ENCODE measurements around the gene ADAMTSL1. TPM values are rescaled to one million over a fixed set of nuclear protein-coding genes. Genes with fewer than 3 reads are reported as not detected.

ADAMTSL1 gene
- total RNA-seq, 1 experiment from 2014 or later, result not detected

DNA sequence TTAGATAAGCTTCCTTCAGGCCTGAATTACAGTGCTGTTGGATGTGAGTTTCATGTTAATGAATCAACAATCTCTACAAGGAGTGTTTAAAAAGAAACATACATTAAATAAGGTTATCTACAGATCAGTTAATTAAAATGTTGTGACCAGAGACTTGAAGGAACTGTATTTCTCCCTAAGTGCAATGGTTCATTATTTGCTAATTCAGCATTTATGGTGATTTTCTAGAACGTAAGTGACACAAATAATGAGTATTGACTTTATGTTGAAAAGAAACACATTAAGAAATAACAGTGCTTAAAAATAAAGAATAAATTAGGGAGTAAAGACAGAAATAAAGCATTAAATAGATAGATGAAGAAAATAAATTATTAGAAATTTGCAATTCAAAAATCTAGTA is 74.5 kb downstream of the ADAMTSL1 start:
- in situ Hi-C loops (cut with HindIII; ENCODE audit: low pct_unique_long_range_greater_than_20kb, low sequenced_read_pairs) (no loop called here), intact Hi-C loops (cut with micrococcal nuclease; ENCODE audit: unreplicated experiment) (no loop called here)
- ChIA-PET CTCF (no interaction called here), POLR2A (interaction anchor here (0.6 kb wide), 1 partner anchor 148 kb away, joined by 3 read pairs; no protein-coding TSS in a partner anchor)
- Histone ChIP-seq H3K27me3 (ENCODE audit: control insufficient read depth, insufficient read depth, low read length) (no peaks in the 10 kb centered on the region), H3K4me1 (ENCODE audit: control insufficient read depth, insufficient read depth, low read length) (no peaks in the 10 kb centered on the region), H3K9me3 (ENCODE audit: control insufficient read depth, insufficient read depth, low read depth, low read length) (no peaks in the 10 kb centered on the region), H3K4me3 (ENCODE audit: low read depth in 2 of 2, low read length in 2 of 2) (no peak overlapping the region), H3K27ac (ENCODE audit: low read length) (no peak overlapping the region), H3K36me3 (ENCODE audit: control insufficient read depth, insufficient read depth, low read length) (no peaks in the 10 kb centered on the region)
- no peak for ATAC-seq
- TF ChIP-seq, protein P1, sequence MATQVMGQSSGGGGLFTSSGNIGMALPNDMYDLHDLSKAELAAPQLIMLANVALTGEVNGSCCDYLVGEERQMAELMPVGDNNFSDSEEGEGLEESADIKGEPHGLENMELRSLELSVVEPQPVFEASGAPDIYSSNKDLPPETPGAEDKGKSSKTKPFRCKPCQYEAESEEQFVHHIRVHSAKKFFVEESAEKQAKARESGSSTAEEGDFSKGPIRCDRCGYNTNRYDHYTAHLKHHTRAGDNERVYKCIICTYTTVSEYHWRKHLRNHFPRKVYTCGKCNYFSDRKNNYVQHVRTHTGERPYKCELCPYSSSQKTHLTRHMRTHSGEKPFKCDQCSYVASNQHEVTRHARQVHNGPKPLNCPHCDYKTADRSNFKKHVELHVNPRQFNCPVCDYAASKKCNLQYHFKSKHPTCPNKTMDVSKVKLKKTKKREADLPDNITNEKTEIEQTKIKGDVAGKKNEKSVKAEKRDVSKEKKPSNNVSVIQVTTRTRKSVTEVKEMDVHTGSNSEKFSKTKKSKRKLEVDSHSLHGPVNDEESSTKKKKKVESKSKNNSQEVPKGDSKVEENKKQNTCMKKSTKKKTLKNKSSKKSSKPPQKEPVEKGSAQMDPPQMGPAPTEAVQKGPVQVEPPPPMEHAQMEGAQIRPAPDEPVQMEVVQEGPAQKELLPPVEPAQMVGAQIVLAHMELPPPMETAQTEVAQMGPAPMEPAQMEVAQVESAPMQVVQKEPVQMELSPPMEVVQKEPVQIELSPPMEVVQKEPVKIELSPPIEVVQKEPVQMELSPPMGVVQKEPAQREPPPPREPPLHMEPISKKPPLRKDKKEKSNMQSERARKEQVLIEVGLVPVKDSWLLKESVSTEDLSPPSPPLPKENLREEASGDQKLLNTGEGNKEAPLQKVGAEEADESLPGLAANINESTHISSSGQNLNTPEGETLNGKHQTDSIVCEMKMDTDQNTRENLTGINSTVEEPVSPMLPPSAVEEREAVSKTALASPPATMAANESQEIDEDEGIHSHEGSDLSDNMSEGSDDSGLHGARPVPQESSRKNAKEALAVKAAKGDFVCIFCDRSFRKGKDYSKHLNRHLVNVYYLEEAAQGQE (IDR thresholded peaks at IDR 0.05; ENCODE audit: insufficient read depth in 1 of 2, low read depth in 2 of 2, low read length in 1 of 2), result no peak
- no peak for TF ChIP-seq SIN3A (IDR thresholded peaks at IDR 0.05; ENCODE audit: borderline replicate concordance, insufficient read depth, low read depth, low read length)
- TF ChIP-seq TCF7L2 (IDR thresholded peaks at IDR 0.05; ENCODE audit: low read depth, low read length), result no peak
- TF ChIP-seq, protein P2, sequence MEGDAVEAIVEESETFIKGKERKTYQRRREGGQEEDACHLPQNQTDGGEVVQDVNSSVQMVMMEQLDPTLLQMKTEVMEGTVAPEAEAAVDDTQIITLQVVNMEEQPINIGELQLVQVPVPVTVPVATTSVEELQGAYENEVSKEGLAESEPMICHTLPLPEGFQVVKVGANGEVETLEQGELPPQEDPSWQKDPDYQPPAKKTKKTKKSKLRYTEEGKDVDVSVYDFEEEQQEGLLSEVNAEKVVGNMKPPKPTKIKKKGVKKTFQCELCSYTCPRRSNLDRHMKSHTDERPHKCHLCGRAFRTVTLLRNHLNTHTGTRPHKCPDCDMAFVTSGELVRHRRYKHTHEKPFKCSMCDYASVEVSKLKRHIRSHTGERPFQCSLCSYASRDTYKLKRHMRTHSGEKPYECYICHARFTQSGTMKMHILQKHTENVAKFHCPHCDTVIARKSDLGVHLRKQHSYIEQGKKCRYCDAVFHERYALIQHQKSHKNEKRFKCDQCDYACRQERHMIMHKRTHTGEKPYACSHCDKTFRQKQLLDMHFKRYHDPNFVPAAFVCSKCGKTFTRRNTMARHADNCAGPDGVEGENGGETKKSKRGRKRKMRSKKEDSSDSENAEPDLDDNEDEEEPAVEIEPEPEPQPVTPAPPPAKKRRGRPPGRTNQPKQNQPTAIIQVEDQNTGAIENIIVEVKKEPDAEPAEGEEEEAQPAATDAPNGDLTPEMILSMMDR (IDR thresholded peaks at IDR 0.05), result no peak
- TF ChIP-seq POLR2AphosphoS5 (IDR thresholded peaks at IDR 0.05; ENCODE audit: low read depth, low read length), result no peak
- DNase-seq (ENCODE audit: low read depth, low spot score), result no peak
- no TSS peak for BruUV-seq (replicated peaks)

DNA sequence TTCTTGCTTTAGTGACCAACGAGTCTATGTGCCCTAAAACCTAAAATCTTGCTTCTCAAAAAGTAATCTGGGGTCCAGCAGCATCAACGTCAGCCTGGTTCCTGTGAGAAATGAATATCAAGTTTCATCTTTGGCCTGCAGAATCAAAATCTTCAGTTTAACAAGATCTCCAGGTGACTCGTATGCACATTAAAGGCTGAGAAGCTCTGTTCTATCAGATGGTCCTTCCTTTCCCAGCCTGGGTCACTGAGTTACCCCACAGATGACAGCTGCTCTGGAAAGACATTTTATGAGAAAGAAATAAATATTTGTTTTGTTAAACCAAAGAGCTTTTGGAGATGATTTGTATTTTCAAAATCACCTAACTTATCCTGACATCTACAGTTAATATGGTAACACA is 75.8 kb downstream of the ADAMTSL1 start:
- TF ChIP-seq POLR2AphosphoS5 (IDR thresholded peaks at IDR 0.05; ENCODE audit: low read depth, low read length) (no peak), TCF7L2 (IDR thresholded peaks at IDR 0.05; ENCODE audit: low read depth, low read length) (no peak), SIN3A (IDR thresholded peaks at IDR 0.05; ENCODE audit: borderline replicate concordance, insufficient read depth, low read depth, low read length) (no peak)
- TF ChIP-seq, protein P2 (IDR thresholded peaks at IDR 0.05), result no peak
- TF ChIP-seq, protein P1 (IDR thresholded peaks at IDR 0.05; ENCODE audit: insufficient read depth in 1 of 2, low read depth in 2 of 2, low read length in 1 of 2), result no peak
- in situ Hi-C loops (cut with HindIII; ENCODE audit: low pct_unique_long_range_greater_than_20kb, low sequenced_read_pairs), result no loop called here
- Histone ChIP-seq H3K4me3 (ENCODE audit: low read depth in 2 of 2, low read length in 2 of 2) (no peak overlapping the region), H3K9me3 (ENCODE audit: control insufficient read depth, insufficient read depth, low read depth, low read length) (no peaks in the 10 kb centered on the region), H3K36me3 (ENCODE audit: control insufficient read depth, insufficient read depth, low read length) (no peaks in the 10 kb centered on the region), H3K27ac (ENCODE audit: low read length) (no peak overlapping the region), H3K27me3 (ENCODE audit: control insufficient read depth, insufficient read depth, low read length) (no peaks in the 10 kb centered on the region), H3K4me1 (ENCODE audit: control insufficient read depth, insufficient read depth, low read length) (no peaks in the 10 kb centered on the region)
- intact Hi-C loops (cut with micrococcal nuclease; ENCODE audit: unreplicated experiment), result no loop called here
- ChIA-PET POLR2A (no interaction called here), CTCF (no interaction called here)
- ATAC-seq, result no peak
- BruUV-seq (replicated peaks), result no TSS peak
- DNase-seq (ENCODE audit: low read depth, low spot score), result no peak

Measured in Panc1 (cell line).